Ishikawa (cell line): Measurements from ENCODE around the gene TNS1.

Source experiments
- CEBPB ChIP-seq: IDR thresholded peaks from 2 replicates; pipeline ENCODE4 v1.6.1; 2012
- CREB1 ChIP-seq: IDR thresholded peaks from 2 replicates; pipeline ENCODE4 v1.6.1; 2012; ENCODE audit warnings: low read depth
- EGR1 ChIP-seq: IDR thresholded peaks from 2 replicates; pipeline ENCODE4 v1.6.1; 2012
- EP300 ChIP-seq: IDR thresholded peaks from 2 replicates; pipeline ENCODE4 v1.6.1; 2012; ENCODE audit warnings: borderline replicate concordance
- FOXM1 ChIP-seq: IDR thresholded peaks from 2 replicates; pipeline ENCODE4 v1.6.1; 2012; ENCODE audit warnings: low read depth, borderline replicate concordance
- MAX ChIP-seq: IDR thresholded peaks from 2 replicates; pipeline ENCODE4 v1.6.1; 2012
- NFIC ChIP-seq: IDR thresholded peaks from 2 replicates; pipeline ENCODE4 v1.6.1; 2012
- RAD21 ChIP-seq: IDR thresholded peaks from 2 replicates; pipeline ENCODE4 v1.6.1; 2012; ENCODE audit warnings: low read depth
- REST ChIP-seq: IDR thresholded peaks from 2 replicates; pipeline ENCODE4 v1.6.1; 2012; ENCODE audit warnings: low read depth, mild to moderate bottlenecking
- TAF1 ChIP-seq: IDR thresholded peaks from 2 replicates; pipeline ENCODE4 v1.6.1; 2012; ENCODE audit warnings: low read depth, mild to moderate bottlenecking
- TCF12 ChIP-seq: IDR thresholded peaks from 2 replicates; pipeline ENCODE4 v1.6.1; 2012; ENCODE audit warnings: low read depth
- TEAD4 ChIP-seq: IDR thresholded peaks from 2 replicates; pipeline ENCODE4 v1.6.1; 2012
- USF1 ChIP-seq: IDR thresholded peaks from 2 replicates; pipeline ENCODE4 v1.6.1; 2012
- YY1 ChIP-seq: IDR thresholded peaks from 2 replicates; pipeline ENCODE4 v1.6.1; 2012; ENCODE audit warnings: low read depth
- ZBTB7A ChIP-seq: IDR thresholded peaks from 2 replicates; pipeline ENCODE4 v1.6.1; 2012; ENCODE audit warnings: low read depth

The TNS1 gene

DNA sequence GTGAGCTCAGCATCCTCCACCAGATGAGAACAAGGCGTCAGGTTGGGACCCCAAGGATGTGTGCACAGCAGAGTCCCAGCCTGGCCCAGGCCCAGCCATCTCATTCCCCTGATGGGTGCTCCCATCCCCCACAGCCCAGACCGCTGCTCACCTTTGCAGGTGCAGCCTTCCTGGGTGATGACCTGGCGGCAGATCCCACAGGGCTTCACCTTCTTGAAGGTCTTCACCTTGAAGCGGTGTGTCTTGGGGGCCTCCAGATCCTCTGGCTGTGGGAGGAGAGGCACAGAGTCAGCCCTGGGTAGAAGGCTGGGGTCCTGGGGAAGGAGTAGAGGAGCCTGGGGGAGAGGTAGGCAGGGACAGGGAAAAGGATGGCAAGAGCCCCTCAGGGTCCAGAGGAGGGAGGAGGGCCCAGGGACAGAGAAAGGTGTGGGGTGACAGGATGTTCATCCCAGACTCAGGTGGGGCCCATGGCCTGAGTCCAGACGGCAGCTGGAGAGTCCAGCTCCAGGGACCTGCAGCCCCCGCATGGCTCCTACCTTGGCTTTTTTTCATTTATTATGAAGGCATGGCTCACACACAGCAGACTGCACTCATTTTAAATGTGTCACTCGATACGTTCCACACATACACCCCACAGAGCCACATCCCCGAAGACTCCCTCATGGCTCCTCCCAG lies 11.9 kb downstream of the TNS1 start:
- TF ChIP-seq MAX (no peak), FOXM1 (no peak), NFIC (no peak), TEAD4 (no peak), EP300 (no peak), TCF12 (no peak), REST (no peak), EGR1 (no peak), TAF1 (no peak), CEBPB (no peak), RAD21 (no peak), CREB1 (no peak), YY1 (no peak), ZBTB7A (no peak), USF1 (no peak)

DNA sequence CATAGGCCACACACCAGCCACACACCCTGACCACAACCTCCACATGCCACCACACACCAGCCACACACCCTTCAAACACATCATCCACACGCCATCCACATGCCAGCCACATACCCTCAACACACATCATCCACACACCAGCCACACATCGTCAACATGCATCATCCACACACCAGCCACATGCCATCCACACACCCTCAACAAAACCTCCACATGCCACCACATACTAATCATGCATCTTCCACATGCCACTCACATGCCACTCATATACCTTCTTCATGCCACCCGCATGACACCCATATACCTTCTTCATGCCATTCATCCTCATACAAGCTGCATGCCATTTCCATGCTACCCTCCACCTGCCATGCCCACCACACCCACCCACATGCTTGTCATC lies 12.4 kb downstream of the TNS1 start:
- no peak for TF ChIP-seq YY1
- no peak for TF ChIP-seq USF1
- no peak for TF ChIP-seq CEBPB
- no peak for TF ChIP-seq REST
- TF ChIP-seq TCF12 = no peak
- no peak for TF ChIP-seq MAX
- TF ChIP-seq EGR1 = no peak
- TF ChIP-seq TAF1 = no peak
- no peak for TF ChIP-seq CREB1
- TF ChIP-seq ZBTB7A = no peak
- TF ChIP-seq EP300 = no peak
- no peak for TF ChIP-seq NFIC

- TF ChIP-seq CEBPB (no peak), EGR1 (no peak), ZBTB7A (no peak), MAX (no peak), TCF12 (no peak), YY1 (no peak), USF1 (no peak), EP300 (no peak), TEAD4 (no peak), REST (no peak), NFIC (no peak), RAD21 (no peak), TAF1 (no peak), FOXM1 (no peak), CREB1 (no peak)
Measured at GRCh38 chr2:217989221-217989948, 13.4 kb downstream of the TNS1 start.
